OCI-LY3 (cell line): Measurements from ENCODE around the gene ARSJ.

ENCODE experiments used
- CTCF ChIP-seq: fragments of 200-600, 300-600 bp; sonication (generic); IDR thresholded peaks from 2 replicates; pipeline ENCODE4 v1.5.1; 2014; ENCODE audit warnings: antibody characterized with exemption, low read length, low read depth
- EZH2phosphoT487 ChIP-seq: fragments of 200-600 bp; shearing (Covaris generic); IDR thresholded peaks from 2 replicates; pipeline ENCODE4 v1.6.1; 2018; ENCODE audit warnings: antibody characterized with exemption, mixed run types, low read depth

GRCh38 chr4:113997206-113997605 lies 17.8 kb upstream of the ARSJ start:
- no peak for TF ChIP-seq CTCF
- TF ChIP-seq EZH2phosphoT487: no peak
